ENCODE measurements around the gene PIGB.
"Not testable (repeated sequence)": the region's sequence is repeated elsewhere in the genome, so short reads cannot be mapped to it uniquely, and the experiment has no call there.

The PIGB gene

DNA sequence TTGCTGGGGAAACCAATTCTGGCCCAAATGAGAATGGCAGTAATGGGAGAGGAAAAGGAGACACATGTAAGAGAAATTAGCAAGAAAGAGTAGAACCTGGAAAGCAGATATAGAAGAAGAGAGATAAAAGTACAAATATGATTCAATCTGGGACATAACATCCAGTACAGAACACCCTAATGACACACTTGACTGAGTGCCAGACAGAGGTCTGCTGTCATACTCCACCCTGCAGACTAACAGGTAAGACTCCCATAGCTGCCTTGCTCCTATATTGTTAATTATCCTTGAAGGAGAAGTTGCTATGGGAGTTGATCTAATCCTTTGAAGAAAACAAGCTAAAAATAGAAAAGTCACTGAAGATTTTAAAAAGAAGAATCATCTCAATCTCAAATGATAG is 68.0 kb downstream of the PIGB start:
- no peak for DNase-seq

- DNase-seq, result no peak
Measured at GRCh38 chr15:55389264-55389607, 70.2 kb downstream of the PIGB start.

DNA sequence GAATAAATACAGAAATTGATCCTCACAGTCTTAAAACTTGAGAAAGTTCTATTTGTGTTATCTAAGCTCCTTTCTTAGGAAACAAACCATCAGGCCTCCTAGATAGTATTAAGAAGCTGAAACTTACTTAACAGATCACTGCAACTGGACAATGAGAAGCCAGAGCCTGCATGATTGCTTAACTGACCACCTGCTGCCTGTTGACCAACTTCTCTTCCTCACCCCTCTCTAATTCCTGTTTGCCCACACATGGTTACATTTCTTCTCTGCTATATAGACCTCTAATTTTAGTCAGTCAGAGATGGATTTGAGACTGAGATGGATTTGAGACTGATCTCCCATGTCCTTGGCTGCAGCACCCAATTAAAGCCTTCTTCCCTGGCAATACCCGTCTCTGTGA is 75.7 kb downstream of the PIGB start:
- DNase-seq, result no peak

GRCh38 chr15:55398243-55398642 is 79.2 kb downstream of the PIGB start:
- no peak for DNase-seq

GRCh38 chr15:55400050-55400449 is 81.0 kb downstream of the PIGB start:
- not testable (repeated sequence) for DNase-seq

- DNase-seq, result no peak
Measured at GRCh38 chr15:55401786-55402246, 82.8 kb downstream of the PIGB start.

GRCh38 chr15:55402707-55403106 is 83.7 kb downstream of the PIGB start:
- DNase-seq, result no peak

DNA sequence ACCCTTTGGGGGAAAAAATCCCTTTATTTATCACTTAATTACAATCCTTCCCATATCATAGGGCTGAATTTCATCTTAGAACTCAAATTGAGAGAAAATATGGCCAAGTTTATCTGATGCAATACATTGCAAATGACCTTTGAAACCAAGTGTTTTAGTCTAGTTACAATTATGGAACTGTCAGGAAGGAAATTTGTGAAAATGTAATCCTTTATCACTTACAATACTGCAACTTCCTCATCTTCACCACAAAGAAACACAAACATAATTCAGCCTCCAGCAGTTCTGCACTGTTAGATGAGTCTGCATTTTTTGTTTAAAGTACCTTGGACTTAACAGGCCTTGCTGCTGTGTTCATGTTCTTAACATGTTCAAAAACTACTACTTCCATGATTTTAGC is 84.5 kb downstream of the PIGB start:
- no peak for DNase-seq
